Measurements from ENCODE around the gene FAM83F. TPM values are rescaled to one million over a fixed set of nuclear protein-coding genes. Genes with fewer than 3 reads are reported as not detected.
"Not testable (repeated sequence)": the region's sequence is repeated elsewhere in the genome, so short reads cannot be mapped to it uniquely, and the experiment has no call there.

Gene FAM83F
- total and polyA plus RNA-seq, 2 donors (not counting 1 experiment from before 2014, with no cell fraction given), result 0.10 TPM; not detected in 1

GRCh38 chr22:39949964-39950737 lies 44.6 kb upstream of the FAM83F start:
- WGBS (ENCODE audit: insufficient coverage), result 34% methylated on average over 8 of the region's 8 CpGs
- peak overlapping the region; percentile 41 for H3K4me2 ChIP-seq (replicated peaks; ENCODE audit: low read depth, low read length, poor library complexity, severe bottlenecking)

GRCh38 chr22:39951603-39952293 lies 43.0 kb upstream of the FAM83F start:
- H3K4me3 ChIP-seq (ENCODE audit: control extremely low read depth in 1 of 5, extremely low read depth in 1 of 5, insufficient read depth in 1 of 5, low read depth in 2 of 5, low read length in 4 of 5), result not testable (repeated sequence)

More at GRCh38 chr22:39949964-39950737, 44.6 kb upstream of the FAM83F start:
- CTCF ChIA-PET, result interaction anchor here (1.2 to 1.9 kb wide), 2 partner anchors 9 to 75 kb away, joined by 3 to 8 read pairs; no protein-coding TSS in a partner anchor
- ATAC-seq (ENCODE audit: low read depth), result peak; percentile 44
- Histone ChIP-seq H3K9ac (ENCODE audit: low read length) (no peak overlapping the region), H4K20me1 (ENCODE audit: control insufficient read depth, insufficient read depth, low read length, poor library complexity, severe bottlenecking) (no peaks in the 10 kb centered on the region), H3K36me3 (replicated peaks in 1 of 2; ENCODE audit: control extremely low read depth in 1 of 2, control insufficient read depth in 1 of 2, extremely low read depth in 1 of 2, insufficient read depth in 2 of 2, low read length in 1 of 2) (peaks cover 0 to 9% of the 10 kb centered on the region in 2 experiments), H3K79me2 (ENCODE audit: control insufficient read depth, insufficient read depth, low read length) (peaks cover 23% of the 10 kb centered on the region), H3K4me1 (ENCODE audit: control insufficient read depth in 2 of 2, insufficient read depth in 2 of 2, low read length in 2 of 2) (peaks cover 55 to 66% of the 10 kb centered on the region in 2 donors), H2AFZ (ENCODE audit: insufficient read depth, low read depth, low read length, poor library complexity, severe bottlenecking) (no peak overlapping the region), H3K27me3 (replicated peaks in 1 of 4; ENCODE audit: control extremely low read depth in 1 of 4, control insufficient read depth in 3 of 4, insufficient read depth in 4 of 4, low read length in 3 of 4) (no peaks in the 10 kb centered on the region), H3K9me3 (ENCODE audit: control extremely low read depth in 1 of 3, control insufficient read depth in 2 of 3, insufficient read depth in 1 of 3, low read length in 2 of 3) (no peaks in the 10 kb centered on the region), H3K4me3 (ENCODE audit: control extremely low read depth in 1 of 5, extremely low read depth in 1 of 5, insufficient read depth in 1 of 5, low read depth in 2 of 5, low read length in 4 of 5) (no peak overlapping the region), H3K27ac (ENCODE audit: low read length in 2 of 2) (no peak overlapping the region)
- intact Hi-C loops (cut with micrococcal nuclease), result loop anchor here (5.0 kb wide), 1 partner anchor 72 kb away; no protein-coding TSS in a partner anchor
- peak; percentile 50 for DNase-seq
- TF ChIP-seq EZH2 (IDR thresholded peaks at IDR 0.05; ENCODE audit: borderline replicate concordance, insufficient read depth, low read depth, low read length, poor library complexity, severe bottlenecking), result no peak
- TF ChIP-seq, protein P1, sequence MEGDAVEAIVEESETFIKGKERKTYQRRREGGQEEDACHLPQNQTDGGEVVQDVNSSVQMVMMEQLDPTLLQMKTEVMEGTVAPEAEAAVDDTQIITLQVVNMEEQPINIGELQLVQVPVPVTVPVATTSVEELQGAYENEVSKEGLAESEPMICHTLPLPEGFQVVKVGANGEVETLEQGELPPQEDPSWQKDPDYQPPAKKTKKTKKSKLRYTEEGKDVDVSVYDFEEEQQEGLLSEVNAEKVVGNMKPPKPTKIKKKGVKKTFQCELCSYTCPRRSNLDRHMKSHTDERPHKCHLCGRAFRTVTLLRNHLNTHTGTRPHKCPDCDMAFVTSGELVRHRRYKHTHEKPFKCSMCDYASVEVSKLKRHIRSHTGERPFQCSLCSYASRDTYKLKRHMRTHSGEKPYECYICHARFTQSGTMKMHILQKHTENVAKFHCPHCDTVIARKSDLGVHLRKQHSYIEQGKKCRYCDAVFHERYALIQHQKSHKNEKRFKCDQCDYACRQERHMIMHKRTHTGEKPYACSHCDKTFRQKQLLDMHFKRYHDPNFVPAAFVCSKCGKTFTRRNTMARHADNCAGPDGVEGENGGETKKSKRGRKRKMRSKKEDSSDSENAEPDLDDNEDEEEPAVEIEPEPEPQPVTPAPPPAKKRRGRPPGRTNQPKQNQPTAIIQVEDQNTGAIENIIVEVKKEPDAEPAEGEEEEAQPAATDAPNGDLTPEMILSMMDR (IDR thresholded peaks at IDR 0.05), result no peak
- peak overlapping the region; percentile 2 for H3K27ac Mint-ChIP-seq
- no peaks in the 10 kb centered on the region for H3K9me3 Mint-ChIP-seq (ENCODE audit: insufficient read depth)
- POLR2A ChIA-PET, result no interaction called here
- peaks cover 67% of the 10 kb centered on the region for H3K4me1 Mint-ChIP-seq
- H3K27me3 Mint-ChIP-seq, result no peaks in the 10 kb centered on the region
- peak overlapping the region; percentile 7 for H3K4me3 Mint-ChIP-seq

More at GRCh38 chr22:39951603-39952293, 43.0 kb upstream of the FAM83F start:
- 53% methylated on average over 5 of the region's 11 CpGs for WGBS (ENCODE audit: insufficient coverage)
- peaks cover 0 to 12% of the 10 kb centered on the region in 2 experiments for H3K36me3 ChIP-seq (replicated peaks in 1 of 2; ENCODE audit: control extremely low read depth in 1 of 2, control insufficient read depth in 1 of 2, extremely low read depth in 1 of 2, insufficient read depth in 2 of 2, low read length in 1 of 2)
- not testable (repeated sequence) for H2AFZ ChIP-seq (ENCODE audit: insufficient read depth, low read depth, low read length, poor library complexity, severe bottlenecking); H3K9me3 Mint-ChIP-seq (ENCODE audit: insufficient read depth); H3K9ac ChIP-seq (ENCODE audit: low read length); ATAC-seq (ENCODE audit: low read depth); H4K20me1 ChIP-seq (ENCODE audit: control insufficient read depth, insufficient read depth, low read length, poor library complexity, severe bottlenecking); H3K27me3 Mint-ChIP-seq; H3K9me3 ChIP-seq (ENCODE audit: control extremely low read depth in 1 of 3, control insufficient read depth in 2 of 3, insufficient read depth in 1 of 3, low read length in 2 of 3); H3K27ac ChIP-seq (ENCODE audit: low read length in 2 of 2); DNase-seq; H3K27me3 ChIP-seq (replicated peaks in 1 of 4; ENCODE audit: control extremely low read depth in 1 of 4, control insufficient read depth in 3 of 4, insufficient read depth in 4 of 4, low read length in 3 of 4); H3K27ac Mint-ChIP-seq
- H3K4me1 Mint-ChIP-seq, result peaks cover 62% of the 10 kb centered on the region
- peak overlapping the region; percentile 44 for H3K4me3 Mint-ChIP-seq
- CTCF ChIA-PET, result interaction anchor here (1.7 to 1.9 kb wide), 2 partner anchors 10 to 74 kb away, joined by 4 to 8 read pairs; no protein-coding TSS in a partner anchor
- H3K4me2 ChIP-seq (replicated peaks; ENCODE audit: low read depth, low read length, poor library complexity, severe bottlenecking), result peak overlapping the region; percentile 41
- H3K79me2 ChIP-seq (ENCODE audit: control insufficient read depth, insufficient read depth, low read length), result peaks cover 18% of the 10 kb centered on the region
- POLR2A ChIA-PET, result interaction anchor here (0.6 kb wide), 1 partner anchor 869 kb away, joined by 6 read pairs; no protein-coding TSS in a partner anchor
- peaks cover 47 to 62% of the 10 kb centered on the region in 2 donors for H3K4me1 ChIP-seq (ENCODE audit: control insufficient read depth in 2 of 2, insufficient read depth in 2 of 2, low read length in 2 of 2)
- intact Hi-C loops (cut with micrococcal nuclease), result loop anchor here (5.0 kb wide), 1 partner anchor 71 kb away; no protein-coding TSS in a partner anchor
